OCI-LY3 (cell line): ENCODE data around the gene ASS1.

Experiments
- CTCF ChIP-seq: fragments of 200-600, 300-600 bp; sonication (generic); IDR thresholded peaks from 2 replicates; pipeline ENCODE4 v1.5.1; 2014; ENCODE audit warnings: antibody characterized with exemption, low read length, low read depth
- EZH2phosphoT487 ChIP-seq: fragments of 200-600 bp; shearing (Covaris generic); IDR thresholded peaks from 2 replicates; pipeline ENCODE4 v1.6.1; 2018; ENCODE audit warnings: antibody characterized with exemption, mixed run types, low read depth

GRCh38 chr9:130474106-130474505 is 29.3 kb downstream of the ASS1 start:
- TF ChIP-seq CTCF (no peak), EZH2phosphoT487 (no peak)
